HL-60/S4 treated with phorbol 12-myristate 13-acetate at 8.2 ng/mL for 4 days and 3 days (cell line): Measurements from ENCODE around the gene WSB2.

ENCODE experiments used
- in situ Hi-C: fragments of 300-500 bp; cut with MboI; formaldehyde crosslinking; loops from 2 replicates; pipeline ENCODE4 v1.15.0; 2022; ENCODE audit warnings: low sequenced_read_pairs

WSB2 gene

DNA sequence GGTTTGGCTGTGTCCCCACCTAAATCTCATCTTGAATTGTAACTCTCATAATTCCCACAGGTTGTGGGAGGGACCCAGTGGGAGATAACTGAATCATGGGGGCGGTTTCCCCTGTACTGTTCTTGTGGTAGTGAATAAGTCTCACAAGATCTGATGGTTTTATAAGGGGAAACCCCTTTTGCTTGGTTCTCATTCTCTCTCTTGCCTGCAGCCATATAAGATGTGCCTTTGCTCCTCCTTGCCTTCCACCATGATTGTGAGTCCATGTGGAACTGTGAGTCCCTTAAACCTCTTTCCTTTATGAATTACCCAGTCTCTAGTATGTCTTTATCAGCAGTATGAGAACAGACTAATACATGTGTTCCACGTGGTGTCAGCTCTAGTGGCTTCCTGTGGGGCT lies 61.2 kb downstream of the WSB2 start:
- in situ Hi-C loops: loop anchor here (10.0 kb wide), 1 partner anchor 355 kb away; no protein-coding TSS in a partner anchor

DNA sequence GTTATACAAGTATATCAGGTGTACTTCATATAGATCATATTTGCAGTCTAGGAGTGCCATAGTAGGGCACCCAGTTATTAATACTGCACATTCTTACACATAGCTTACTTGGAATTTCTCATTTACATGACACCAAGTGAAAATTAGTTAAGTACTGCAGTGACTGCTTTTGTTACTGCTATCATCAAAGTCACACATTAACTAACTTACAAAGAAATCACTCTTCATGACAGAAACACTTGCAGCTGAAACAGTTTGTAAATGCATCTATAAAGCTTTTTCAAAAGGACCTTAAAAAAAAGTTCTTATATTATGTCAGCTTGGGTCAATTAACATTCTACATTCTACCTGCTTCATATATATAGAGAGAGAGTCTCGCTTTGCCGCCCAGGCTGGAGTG lies 62.3 kb downstream of the WSB2 start:
- in situ Hi-C loops: loop anchor here (10.0 kb wide), 1 partner anchor 356 kb away; no protein-coding TSS in a partner anchor

DNA sequence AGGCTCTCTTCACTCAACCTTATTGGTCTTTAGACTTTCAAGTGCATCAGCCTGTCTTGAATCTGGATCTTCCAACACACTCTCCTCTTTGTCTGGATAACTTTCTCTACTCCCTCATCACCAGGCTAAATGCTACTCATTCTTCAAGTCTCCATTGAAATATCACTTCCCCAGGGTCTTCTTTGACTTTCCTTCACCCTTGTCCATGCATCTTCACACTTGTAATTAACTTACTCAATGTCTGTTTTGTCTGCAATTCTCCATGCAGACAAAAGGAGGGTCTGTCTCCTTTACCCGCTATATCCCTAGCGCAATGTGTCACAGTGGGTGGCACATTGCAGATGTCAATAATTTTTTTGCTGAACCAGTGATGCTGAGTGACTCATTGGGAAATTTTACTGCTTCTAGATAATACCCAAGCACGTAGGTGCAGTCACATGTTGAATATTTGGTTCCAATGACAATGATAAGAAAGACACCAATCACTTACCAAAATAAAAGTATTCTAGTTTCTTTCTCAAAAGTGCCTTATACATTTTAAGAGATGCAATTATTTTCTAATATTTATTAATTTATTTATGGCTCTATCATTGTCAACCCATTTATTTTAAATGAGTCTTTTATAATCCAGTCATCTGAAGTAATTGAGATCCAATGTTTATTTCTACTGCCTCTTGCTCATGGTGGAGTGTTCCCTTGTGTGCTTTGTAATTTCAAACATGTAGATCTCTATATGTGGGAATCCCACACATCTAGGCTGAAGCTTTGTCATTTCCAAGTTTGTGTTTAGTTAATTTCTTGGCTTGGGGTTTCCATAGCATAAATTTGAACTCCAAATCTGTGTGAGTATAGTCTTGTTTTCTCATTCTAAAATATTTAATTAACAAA lies 66.2 kb downstream of the WSB2 start:
- in situ Hi-C loops: loop anchor here (10.0 kb wide), 1 partner anchor 360 kb away; no protein-coding TSS in a partner anchor

DNA sequence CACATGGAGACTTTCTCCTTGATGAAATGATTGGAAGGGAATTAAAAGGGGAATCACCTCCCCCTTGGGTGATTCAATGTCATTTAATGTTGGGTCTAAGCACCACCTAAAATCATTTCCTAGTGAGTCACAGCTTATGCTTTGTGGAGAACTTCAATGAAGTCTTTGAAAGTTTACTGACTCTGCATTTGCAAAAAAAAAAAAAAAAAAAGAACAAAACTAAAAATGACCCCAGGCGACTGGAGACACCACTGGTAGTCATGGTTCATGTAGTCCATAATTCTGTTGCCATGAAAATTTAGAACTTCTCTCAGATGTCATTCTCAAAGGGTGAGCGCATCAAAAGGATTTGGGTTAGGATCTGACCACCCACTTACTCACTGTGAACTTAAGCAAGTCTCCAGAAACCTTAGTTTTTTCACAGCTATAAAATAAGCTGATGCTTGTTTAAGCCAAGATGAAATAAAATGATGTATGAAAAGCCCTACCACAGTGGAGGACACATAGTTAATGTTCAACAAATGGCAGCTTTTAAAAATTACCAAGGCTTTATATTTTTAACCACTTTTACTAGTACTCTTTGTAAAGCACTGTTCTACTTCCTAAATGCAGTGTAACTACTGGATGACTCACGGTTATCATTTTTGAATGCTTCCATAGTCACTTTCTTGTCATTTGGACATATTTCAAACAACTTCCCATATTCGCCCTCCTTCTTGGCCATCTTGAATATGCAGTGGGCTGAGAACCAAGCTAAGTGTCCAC lies 74.1 kb downstream of the WSB2 start:
- in situ Hi-C loops: no loop called here

DNA sequence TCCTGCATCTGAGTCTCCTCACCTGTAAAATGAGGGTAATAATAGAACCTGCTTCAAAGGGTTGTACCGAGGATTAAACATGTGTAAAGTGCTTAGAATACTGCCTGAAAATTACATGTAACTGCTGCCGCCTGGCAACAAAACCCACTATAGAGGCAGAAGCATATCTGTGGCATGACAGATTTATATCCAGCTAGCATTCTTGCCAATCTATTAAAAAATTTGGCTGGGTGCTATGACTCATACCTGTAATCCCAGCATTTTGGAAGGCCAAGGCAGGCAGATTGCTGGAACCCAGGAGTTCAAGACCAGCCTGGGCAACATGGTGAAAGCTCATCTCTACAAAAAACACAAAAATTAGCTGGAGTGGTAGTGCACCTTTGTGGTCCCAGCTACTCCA lies 75.8 kb downstream of the WSB2 start:
- in situ Hi-C loops: no loop called here
